Testis (tissue), 3 donors: ENCODE measurements around the gene PLA2G15. TPM values are rescaled to one million over a fixed set of nuclear protein-coding genes. Genes with fewer than 3 reads are reported as not detected.
A peak's percentile ranks its signal among the peaks of the same experiment; 100 is the strongest.

Experiments
- DNase-seq: peaks from one replicate; pipeline ENCODE4 v3.0.0-alpha.2; 2019
- H3K27ac ChIP-seq, 2 donors: fragments of 200-600 bp; sonication (generic); one replicate each; pipeline ENCODE4 v1.5.1; 2019
- H3K27me3 ChIP-seq: fragments of 200-600 bp; sonication (generic); one replicate; pipeline ENCODE4 v1.5.1; 2019
- H3K36me3 ChIP-seq: fragments of 200-600 bp; sonication (generic); one replicate; pipeline ENCODE4 v1.5.1; 2017; ENCODE audit warnings: low read depth; ENCODE audit errors: missing control alignments
- H3K4me1 ChIP-seq: fragments of 200-600 bp; sonication (generic); one replicate; pipeline ENCODE4 v1.5.1; 2019
- H3K4me3 ChIP-seq, 2 donors: fragments of 200-600 bp; sonication (generic); one replicate each; pipeline ENCODE4 v1.5.1; 2017 to 2019
- H3K9me3 ChIP-seq: fragments of 200-600 bp; sonication (generic); one replicate; pipeline ENCODE4 v1.5.1; 2017
- CTCF ChIP-seq, 3 experiments: fragments of 450-650 bp in 2 of 3; fragments of 200-600 bp in 1 of 3; sonication (generic) in 1 of 3; IDR thresholded peaks; one replicate each; pipeline ENCODE4 v1.5.1; 2016 to 2019; ENCODE audit warnings: antibody characterized with exemption in 3 of 3, mild to moderate bottlenecking in 2 of 3, moderate library complexity in 1 of 3
- POLR2A ChIP-seq: fragments of 450-650 bp; IDR thresholded peaks from one replicate; pipeline ENCODE4 v1.6.1; 2017; ENCODE audit warnings: antibody characterized with exemption, mild to moderate bottlenecking, moderate library complexity
- WGBS, 2 donors: methylation state at CpG; one replicate each; pipeline ENCODE4 v1.1.5; 2018; 5-methylcytosine and 5-hydroxymethylcytosine counted together
- intact Hi-C: fragments of 100-400 bp; cut with DNase I; formaldehyde crosslinking; loops from one replicate; pipeline ENCODE4 v1.15.1; 2023; ENCODE audit warnings: low total_unique reads
- polyA plus RNA-seq: library from polyadenylated mRNA; stranded (reverse); fragments of 350-450 nt; fragmentation: Illumina TruSeq; extraction: RNeasy Lipid Tissue Mini Kit (QIAGEN cat#74804); gene quantifications from one replicate; pipeline ENCODE4 v1.2.3, GENCODE V29; 2014; ENCODE audit warnings: low read depth, low replicate concordance; ENCODE audit not compliant: insufficient read depth
- total RNA-seq, 2 donors: library from RNA; depleted of rRNA; stranded (reverse); fragments of >200 nt; gene quantifications; one replicate each; pipeline ENCODE4 v1.2.3, GENCODE V29; 2016

The PLA2G15 gene
- total and polyA plus RNA-seq, 3 donors from 2014 or later: 27.3 to 44.7 (median 37.2) TPM

- WGBS, 2 donors: 85 to 91% methylated on average over 7 of the region's 7 CpGs
- Histone ChIP-seq H3K27me3 (no peaks in the 10 kb centered on the region), H3K4me3 (no peak overlapping the region), H3K4me1 (peaks cover 23% of the 10 kb centered on the region), H3K27ac (no peak overlapping the region), H3K9me3 (no peaks in the 10 kb centered on the region), H3K36me3 (no peaks in the 10 kb centered on the region)
- DNase-seq: no peak
- intact Hi-C loops: no loop called here
- TF ChIP-seq CTCF (IDR thresholded peaks at IDR 0.05): no peak
- TF ChIP-seq POLR2A: no peak
These were observed 3.1 kb upstream of the PLA2G15 start for GRCh38 chr16:68242085-68242484.

GRCh38 chr16:68242926-68243858, 2.0 kb upstream of the PLA2G15 start:
- Histone ChIP-seq H3K4me3 (no peak overlapping the region), H3K27ac (no peak overlapping the region), H3K9me3 (no peaks in the 10 kb centered on the region), H3K4me1 (peaks cover 19% of the 10 kb centered on the region), H3K36me3 (no peaks in the 10 kb centered on the region), H3K27me3 (no peaks in the 10 kb centered on the region)
- TF ChIP-seq POLR2A: no peak
- no peak for TF ChIP-seq CTCF (IDR thresholded peaks at IDR 0.05)
- DNase-seq: no peak
- intact Hi-C loops: no loop called here
- 82 to 87% methylated on average over 9 of the region's 9 CpGs for WGBS, 2 donors

- intact Hi-C loops: no loop called here
- no peaks in the 10 kb centered on the region for H3K27me3 ChIP-seq
- DNase-seq: no peak
- no peaks in the 10 kb centered on the region for H3K9me3 ChIP-seq
- peaks cover 18% of the 10 kb centered on the region for H3K4me1 ChIP-seq
- H3K4me3 ChIP-seq: peak overlapping the region; percentile 74 to 87
- H3K36me3 ChIP-seq: no peaks in the 10 kb centered on the region
- 6% methylated on average over 20 of the region's 20 CpGs; no CpG with 5 or more reads in 1 of the 2 donors for WGBS, 2 donors
- H3K27ac ChIP-seq: no peak overlapping the region
- TF ChIP-seq CTCF (IDR thresholded peaks at IDR 0.05): no peak
- no peak for TF ChIP-seq POLR2A
These were observed 681 bp upstream of the PLA2G15 start for GRCh38 chr16:68244481-68244902.

- H3K9me3 ChIP-seq: no peaks in the 10 kb centered on the region
- peaks cover 15% of the 10 kb centered on the region for H3K4me1 ChIP-seq
- intact Hi-C loops: no loop called here
- no peak overlapping the region for H3K27ac ChIP-seq
- no peaks in the 10 kb centered on the region for H3K27me3 ChIP-seq
- no peak for DNase-seq
- TF ChIP-seq CTCF (IDR thresholded peaks at IDR 0.05) (no peak), POLR2A (no peak)
- no peaks in the 10 kb centered on the region for H3K36me3 ChIP-seq
- WGBS, 2 donors: 67% methylated on average over 3 to 7 of the region's 7 CpGs
- H3K4me3 ChIP-seq: peak overlapping the region in 1 of 2 donors; percentile 74
These were observed 948 bp downstream of the PLA2G15 start for GRCh38 chr16:68246121-68246520.
